HG03064 (cell line): ENCODE measurements around the gene EME1.
"Not testable (repeated sequence)": the region's sequence is repeated elsewhere in the genome, so short reads cannot be mapped to it uniquely, and the experiment has no call there.

Experiments used
- ATAC-seq: cut with Tn5 transposase; IDR thresholded peaks from one replicate; pipeline ENCODE4 v1.9.1; 2021; ENCODE audit warnings: low read depth; ENCODE audit not compliant: unreplicated experiment

The EME1 gene

GRCh38 chr17:50386510-50386909 is 13.5 kb downstream of the EME1 start:
- no peak for ATAC-seq

- ATAC-seq, result no peak
These were observed 15.7 kb downstream of the EME1 start for GRCh38 chr17:50388728-50389127.

- no peak for ATAC-seq
These were observed 16.5 kb downstream of the EME1 start for GRCh38 chr17:50389534-50389933.

GRCh38 chr17:50392621-50393020 is 19.6 kb downstream of the EME1 start:
- no peak for ATAC-seq

- ATAC-seq, result no peak
These were observed 20.7 kb downstream of the EME1 start for GRCh38 chr17:50393700-50394099.

GRCh38 chr17:50394711-50395110 is 21.7 kb downstream of the EME1 start:
- no peak for ATAC-seq

- ATAC-seq, result no peak
These were observed 23.5 kb downstream of the EME1 start for GRCh38 chr17:50396261-50397110.

GRCh38 chr17:50397111-50397918 is 24.3 kb downstream of the EME1 start, which contains the start of gene LRRC59:
Gene LRRC59, minus strand, starts transcription at chr17:50397523. Its CDS starts 206 bp downstream, at chr17:50397317.
- peak; percentile 84 for ATAC-seq

GRCh38 chr17:50397919-50398285 is 24.9 kb downstream of the EME1 start:
- ATAC-seq, result no peak

GRCh38 chr17:50398672-50399071 is 25.6 kb downstream of the EME1 start:
- not testable (repeated sequence) for ATAC-seq

GRCh38 chr17:50399591-50399990 is 26.6 kb downstream of the EME1 start:
- not testable (repeated sequence) for ATAC-seq

- ATAC-seq, result not testable (repeated sequence)
These were observed 32.3 kb downstream of the EME1 start for GRCh38 chr17:50405351-50405750.

GRCh38 chr17:50406578-50406977 is 33.5 kb downstream of the EME1 start:
- no peak for ATAC-seq

GRCh38 chr17:50407921-50408320 is 34.9 kb downstream of the EME1 start:
- no peak for ATAC-seq

- ATAC-seq, result no peak
These were observed 39.2 kb downstream of the EME1 start for GRCh38 chr17:50412188-50412732.

- ATAC-seq, result no peak
These were observed 41.8 kb downstream of the EME1 start for GRCh38 chr17:50414808-50415207.

GRCh38 chr17:50419577-50419976 is 46.5 kb downstream of the EME1 start:
- ATAC-seq, result not testable (repeated sequence)

GRCh38 chr17:50420419-50421112 is 47.5 kb downstream of the EME1 start:
- ATAC-seq, result no peak

GRCh38 chr17:50421308-50422051 is 48.5 kb downstream of the EME1 start:
- ATAC-seq, result no peak

- no peak for ATAC-seq
These were observed 49.7 kb downstream of the EME1 start for GRCh38 chr17:50422738-50423137.
